Uterus (tissue), 2 donors: ENCODE results near the gene RSPO1.

ENCODE experiments used
- POLR2A ChIP-seq, 2 donors: fragments of 450-650 bp; IDR thresholded peaks; one replicate each; pipeline ENCODE4 v1.6.1; 2016; ENCODE audit warnings: antibody characterized with exemption in 2 of 2, mild to moderate bottlenecking in 1 of 2, moderate library complexity in 1 of 2
- TF ChIP-seq, protein P1 (sequence below), 4 experiments: fragments of 200-600 bp in 2 of 4; fragments of 450-650 bp in 2 of 4; sonication (generic) in 2 of 4; IDR thresholded peaks; one replicate each; pipeline ENCODE4 v1.5.1; 2016 to 2019; ENCODE audit warnings: antibody characterized with exemption in 4 of 4, mild to moderate bottlenecking in 2 of 4, moderate library complexity in 1 of 4

DNA sequence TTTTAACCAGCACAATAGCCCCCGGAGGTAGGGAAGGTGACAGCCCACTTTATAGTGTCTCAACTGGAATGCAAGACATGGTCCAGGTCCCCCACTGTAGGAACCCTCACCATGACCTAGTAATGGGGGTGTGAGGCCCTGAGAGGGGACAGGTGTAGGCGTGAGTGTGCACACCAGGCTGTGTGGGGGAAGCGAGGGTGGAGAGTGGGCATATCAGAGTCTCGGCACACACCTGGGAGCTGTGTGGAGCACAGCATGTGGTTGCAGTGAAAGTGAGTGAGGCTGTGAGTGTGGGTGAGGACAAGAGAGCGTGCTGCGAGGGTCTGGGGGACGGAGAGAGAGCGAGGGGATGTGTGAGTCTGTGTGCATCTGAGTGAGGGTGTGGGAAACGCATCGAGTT lies 17.1 kb upstream of the RSPO1 start:
- TF ChIP-seq POLR2A (IDR thresholded peaks at IDR 0.05) = no peak
- TF ChIP-seq, protein P1, sequence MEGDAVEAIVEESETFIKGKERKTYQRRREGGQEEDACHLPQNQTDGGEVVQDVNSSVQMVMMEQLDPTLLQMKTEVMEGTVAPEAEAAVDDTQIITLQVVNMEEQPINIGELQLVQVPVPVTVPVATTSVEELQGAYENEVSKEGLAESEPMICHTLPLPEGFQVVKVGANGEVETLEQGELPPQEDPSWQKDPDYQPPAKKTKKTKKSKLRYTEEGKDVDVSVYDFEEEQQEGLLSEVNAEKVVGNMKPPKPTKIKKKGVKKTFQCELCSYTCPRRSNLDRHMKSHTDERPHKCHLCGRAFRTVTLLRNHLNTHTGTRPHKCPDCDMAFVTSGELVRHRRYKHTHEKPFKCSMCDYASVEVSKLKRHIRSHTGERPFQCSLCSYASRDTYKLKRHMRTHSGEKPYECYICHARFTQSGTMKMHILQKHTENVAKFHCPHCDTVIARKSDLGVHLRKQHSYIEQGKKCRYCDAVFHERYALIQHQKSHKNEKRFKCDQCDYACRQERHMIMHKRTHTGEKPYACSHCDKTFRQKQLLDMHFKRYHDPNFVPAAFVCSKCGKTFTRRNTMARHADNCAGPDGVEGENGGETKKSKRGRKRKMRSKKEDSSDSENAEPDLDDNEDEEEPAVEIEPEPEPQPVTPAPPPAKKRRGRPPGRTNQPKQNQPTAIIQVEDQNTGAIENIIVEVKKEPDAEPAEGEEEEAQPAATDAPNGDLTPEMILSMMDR (IDR thresholded peaks at IDR 0.05) = no peak
